DOHH2 (cell line): ENCODE measurements around the gene RAB3D.

Source experiments
- H3F3A ChIP-seq: fragments of 200-600 bp; sonication (generic), shearing (Covaris generic); 2 replicates; pipeline ENCODE4 v1.6.0; 2016; ENCODE audit warnings: antibody characterized with exemption, mild to moderate bottlenecking; ENCODE audit not compliant: control insufficient read depth, insufficient read depth
- H3K27ac ChIP-seq: fragments of 200-600 bp; sonication (generic); 2 replicates; pipeline ENCODE4 v1.5.1; 2014; ENCODE audit warnings: low read depth, mild to moderate bottlenecking, low read length, moderate library complexity
- H3K27me3 ChIP-seq: fragments of 200-600 bp; sonication (generic); 2 replicates; pipeline ENCODE4 v1.6.1; 2014; ENCODE audit warnings: mild to moderate bottlenecking, low read length, mixed read lengths; ENCODE audit not compliant: control insufficient read depth
- H3K36me3 ChIP-seq: fragments of 200-600 bp; sonication (generic); 2 replicates; pipeline ENCODE4 v1.6.1; 2014; ENCODE audit warnings: mild to moderate bottlenecking, low read length, moderate library complexity, mixed read lengths; ENCODE audit not compliant: control insufficient read depth
- H3K4me1 ChIP-seq: fragments of 200-600 bp; sonication (generic); 2 replicates; pipeline ENCODE4 v1.6.1; 2014; ENCODE audit warnings: mild to moderate bottlenecking, low read length, mixed read lengths; ENCODE audit not compliant: control insufficient read depth
- H3K4me2 ChIP-seq: fragments of 200-600 bp; sonication (generic); 2 replicates; pipeline ENCODE4 v1.6.0; 2014; ENCODE audit warnings: mild to moderate bottlenecking, low read length, moderate library complexity
- H3K4me3 ChIP-seq: fragments of 200-600 bp; sonication (generic); 2 replicates; pipeline ENCODE4 v1.5.1; 2014; ENCODE audit warnings: mild to moderate bottlenecking, low read length, mixed read lengths
- H3K79me2 ChIP-seq: fragments of 200-600 bp; sonication (generic); 2 replicates; pipeline ENCODE4 v1.6.1; 2014; ENCODE audit warnings: mild to moderate bottlenecking, low read length, mixed read lengths; ENCODE audit not compliant: control insufficient read depth
- H3K9me2 ChIP-seq: fragments of 200-600 bp; sonication (generic); replicated peaks from 2 replicates; pipeline ENCODE4 v1.6.1; 2014; ENCODE audit warnings: mild to moderate bottlenecking, low read length, mixed read lengths; ENCODE audit not compliant: control insufficient read depth
- H3K9me3 ChIP-seq: fragments of 200-600 bp; sonication (generic); 2 replicates; pipeline ENCODE4 v1.6.1; 2014; ENCODE audit warnings: antibody characterized with exemption, low read length, mixed read lengths; ENCODE audit not compliant: control insufficient read depth, insufficient read depth
- H4K20me1 ChIP-seq: fragments of 200-600 bp; sonication (generic); 2 replicates; pipeline ENCODE4 v1.6.0; 2014; ENCODE audit warnings: low read depth, mild to moderate bottlenecking, antibody characterized with exemption, low read length, moderate library complexity; ENCODE audit not compliant: control insufficient read depth, insufficient read depth
- EZH2phosphoT487 ChIP-seq: fragments of 200-600 bp; sonication (generic); IDR thresholded peaks from 2 replicates; pipeline ENCODE4 v1.6.1; 2017; ENCODE audit warnings: borderline replicate concordance, mild to moderate bottlenecking, antibody characterized with exemption, low read length, moderate library complexity, mixed read lengths
- TF ChIP-seq, protein P1 (sequence below): fragments of 200-600 bp; sonication (generic); IDR thresholded peaks from one replicate; pipeline ENCODE4 v1.5.1; 2014; ENCODE audit warnings: antibody characterized with exemption, mild to moderate bottlenecking, low read depth, low read length; ENCODE audit not compliant: poor library complexity, severe bottlenecking

RAB3D gene, protein sequence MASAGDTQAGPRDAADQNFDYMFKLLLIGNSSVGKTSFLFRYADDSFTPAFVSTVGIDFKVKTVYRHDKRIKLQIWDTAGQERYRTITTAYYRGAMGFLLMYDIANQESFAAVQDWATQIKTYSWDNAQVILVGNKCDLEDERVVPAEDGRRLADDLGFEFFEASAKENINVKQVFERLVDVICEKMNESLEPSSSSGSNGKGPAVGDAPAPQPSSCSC

DNA sequence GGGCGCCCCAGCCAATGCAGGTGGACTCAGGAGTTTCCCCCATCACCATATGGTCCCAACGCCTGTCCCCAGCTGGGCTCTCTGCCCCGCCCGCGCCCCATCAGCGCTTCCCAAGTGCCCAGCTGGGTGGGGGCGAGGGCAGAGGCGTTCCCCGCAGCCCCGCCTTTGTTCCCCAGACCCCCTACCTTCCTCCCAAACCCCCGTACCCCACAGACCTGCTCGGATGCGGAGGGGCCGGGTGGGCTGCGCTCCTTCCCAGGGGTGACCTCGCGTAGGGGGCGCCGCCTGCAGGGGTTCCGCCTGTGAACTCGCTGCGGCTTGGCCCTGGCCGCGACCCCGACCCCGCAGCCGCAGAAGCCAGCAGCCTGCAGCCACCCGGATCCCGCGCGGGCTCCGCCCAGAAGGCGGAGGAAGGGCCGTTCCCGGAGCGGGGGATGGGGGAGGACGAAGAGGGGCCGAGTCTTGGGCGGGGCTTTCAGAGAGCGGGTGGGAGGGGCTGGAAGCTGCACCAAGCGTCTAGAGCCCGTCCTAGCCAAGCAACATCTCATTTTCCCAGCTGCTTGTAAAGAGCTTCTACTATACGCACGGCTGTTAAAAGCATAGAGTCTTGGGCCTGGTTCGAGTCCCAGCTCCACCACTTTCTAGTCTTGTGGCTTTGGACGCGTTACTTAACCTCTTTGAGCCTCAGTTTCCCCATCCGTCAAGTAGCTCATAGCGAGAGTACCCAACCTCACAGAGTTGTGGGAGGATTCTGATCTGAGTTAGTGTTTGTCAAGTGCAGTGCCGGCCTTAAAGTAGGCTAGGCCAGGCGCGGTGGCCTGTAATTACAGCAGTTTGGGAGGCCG is at the start of gene RAB3D:
TSS of gene RAB3D (minus strand) at position 404 of the 845 bp plus-strand sequence. CDS start 2,258 bp downstream, outside the sequence.
- no peak for TF ChIP-seq EZH2phosphoT487
- no peak within 1 kb of the TSS for H3K27ac ChIP-seq
- H3K9me2 ChIP-seq = no peaks in the 10 kb centered on the region
- no peaks in the 10 kb centered on the region for H3F3A ChIP-seq
- no peaks in the 10 kb centered on the region for H3K27me3 ChIP-seq
- peak within 1 kb of the TSS; percentile 53 for H3K4me2 ChIP-seq
- H3K9me3 ChIP-seq = no peaks in the 10 kb centered on the region
- peaks cover 15% of the 10 kb centered on the region for H3K36me3 ChIP-seq
- H4K20me1 ChIP-seq = no peaks in the 10 kb centered on the region
- peaks cover 2% of the 10 kb centered on the region; the same call in 1 of the 2 replicates for H3K79me2 ChIP-seq
- H3K4me1 ChIP-seq = peaks cover 19% of the 10 kb centered on the region
- H3K4me3 ChIP-seq = peak within 1 kb of the TSS; percentile 76

DNA sequence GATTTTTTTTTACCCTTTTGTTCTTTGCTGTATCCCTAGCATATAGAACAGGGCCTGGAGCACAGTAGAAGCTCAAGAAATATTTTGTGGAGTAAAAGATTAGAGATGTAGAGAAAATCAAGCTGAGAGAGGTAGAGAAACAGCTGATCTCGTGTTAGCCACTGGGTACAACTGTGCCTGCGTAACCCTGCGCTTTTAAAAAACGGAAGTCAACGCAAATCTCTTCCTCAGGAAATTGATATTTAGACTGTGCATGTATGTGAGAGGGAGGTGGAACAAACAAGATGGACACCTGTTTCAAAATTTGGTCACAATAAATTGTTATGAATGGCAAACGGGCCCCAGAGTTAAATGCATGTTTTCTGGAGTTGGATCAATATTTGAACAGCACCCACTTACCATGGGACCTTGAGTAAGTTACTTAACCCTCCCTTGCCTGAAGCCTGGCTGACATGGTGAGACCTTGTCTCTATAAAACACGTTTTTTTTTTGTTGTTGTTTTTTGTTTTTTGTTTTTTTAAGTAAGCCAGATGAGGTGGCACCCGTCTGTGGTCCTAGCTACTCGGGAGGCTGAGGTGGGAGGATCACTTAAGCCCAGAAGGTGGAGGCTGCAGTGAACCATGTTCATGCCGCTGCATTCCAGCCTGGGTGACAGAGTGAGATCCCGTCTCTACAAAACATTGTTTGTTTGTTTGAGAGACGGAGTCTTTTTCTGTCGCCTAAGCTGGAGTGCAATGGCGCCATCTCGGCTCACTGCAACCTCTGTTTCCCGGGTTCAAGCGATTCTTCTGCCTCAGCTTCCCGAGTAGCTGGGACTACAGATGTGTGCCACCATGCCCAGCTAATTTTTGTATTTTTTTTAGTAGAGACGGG is 47.9 kb upstream of the RAB3D start:
- Histone ChIP-seq H3K36me3 (no peaks in the 10 kb centered on the region), H3K27me3 (peaks cover 6% of the 10 kb centered on the region; the same call in 1 of the 2 replicates), H3K9me3 (peaks cover 3% of the 10 kb centered on the region; the same call in 1 of the 2 replicates), H3K4me2 (peak overlapping the region; percentile 74), H3K79me2 (no peaks in the 10 kb centered on the region), H3K4me1 (peaks cover 39% of the 10 kb centered on the region), H3F3A (no peaks in the 10 kb centered on the region), H3K27ac (peak overlapping the region; percentile 57), H3K4me3 (peak overlapping the region; percentile 61), H3K9me2 (no peaks in the 10 kb centered on the region), H4K20me1 (no peaks in the 10 kb centered on the region)
- TF ChIP-seq, protein P1, sequence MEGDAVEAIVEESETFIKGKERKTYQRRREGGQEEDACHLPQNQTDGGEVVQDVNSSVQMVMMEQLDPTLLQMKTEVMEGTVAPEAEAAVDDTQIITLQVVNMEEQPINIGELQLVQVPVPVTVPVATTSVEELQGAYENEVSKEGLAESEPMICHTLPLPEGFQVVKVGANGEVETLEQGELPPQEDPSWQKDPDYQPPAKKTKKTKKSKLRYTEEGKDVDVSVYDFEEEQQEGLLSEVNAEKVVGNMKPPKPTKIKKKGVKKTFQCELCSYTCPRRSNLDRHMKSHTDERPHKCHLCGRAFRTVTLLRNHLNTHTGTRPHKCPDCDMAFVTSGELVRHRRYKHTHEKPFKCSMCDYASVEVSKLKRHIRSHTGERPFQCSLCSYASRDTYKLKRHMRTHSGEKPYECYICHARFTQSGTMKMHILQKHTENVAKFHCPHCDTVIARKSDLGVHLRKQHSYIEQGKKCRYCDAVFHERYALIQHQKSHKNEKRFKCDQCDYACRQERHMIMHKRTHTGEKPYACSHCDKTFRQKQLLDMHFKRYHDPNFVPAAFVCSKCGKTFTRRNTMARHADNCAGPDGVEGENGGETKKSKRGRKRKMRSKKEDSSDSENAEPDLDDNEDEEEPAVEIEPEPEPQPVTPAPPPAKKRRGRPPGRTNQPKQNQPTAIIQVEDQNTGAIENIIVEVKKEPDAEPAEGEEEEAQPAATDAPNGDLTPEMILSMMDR = no peak
- no peak for TF ChIP-seq EZH2phosphoT487

DNA sequence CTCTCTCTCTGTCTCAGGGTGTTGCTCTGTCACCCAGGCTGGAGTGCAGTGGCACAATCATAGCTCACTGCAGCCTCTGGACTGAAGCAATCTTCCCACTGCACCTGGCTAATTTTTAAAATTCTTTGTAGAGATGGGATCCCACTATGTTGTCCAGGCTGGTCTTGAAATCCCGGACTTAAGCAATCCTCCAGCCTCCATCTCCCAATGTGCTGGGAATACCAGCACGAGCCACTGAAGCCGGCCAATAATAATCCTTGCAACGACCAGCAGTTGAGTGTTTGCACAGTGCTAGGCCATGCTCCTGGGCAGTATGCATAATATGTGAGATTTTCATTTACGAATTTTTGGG is 45.3 kb upstream of the RAB3D start:
- Histone ChIP-seq H3K36me3 (0 out of 2 replicates have a peak, but pooled peaks cover 5% of the 10 kb centered on the region), H3K4me1 (peaks cover 50% of the 10 kb centered on the region), H4K20me1 (no peaks in the 10 kb centered on the region), H3K27ac (no peak overlapping the region), H3K4me3 (no peak overlapping the region), H3F3A (0 out of 2 replicates have a peak, but pooled peaks cover 4% of the 10 kb centered on the region), H3K9me3 (no peaks in the 10 kb centered on the region), H3K4me2 (no peak overlapping the region), H3K9me2 (no peaks in the 10 kb centered on the region), H3K79me2 (peaks cover 9% of the 10 kb centered on the region), H3K27me3 (peaks cover 6% of the 10 kb centered on the region; the same call in 1 of the 2 replicates)
- TF ChIP-seq EZH2phosphoT487 = no peak
- TF ChIP-seq, protein P1 = no peak
